GM12878 (cell line): ENCODE results near the gene COPS8. TPM values are rescaled to one million over a fixed set of nuclear protein-coding genes. Genes with fewer than 3 reads are reported as not detected.

Source experiments
- ATAC-seq: fragments of 200-7000 bp; cut with Tn5 transposase; 3 replicates; pipeline ENCODE4 v1.9.1; 2020; ENCODE audit warnings: mild to moderate bottlenecking, moderate library complexity
- BruUV-seq: library from RNA; stranded (reverse); fragments of 400-500 nt; replicated peaks from 2 replicates; lab custom pipeline; 2021; lab: Mats Ljungman, UMichigan
- CTCF ChIA-PET: fragments of 300-600 bp; sonication (Branson Sonifier 250); formaldehyde crosslinking; extraction: SDS; loops from one replicate; lab custom pipeline; 2021; ENCODE audit warnings: inconsistent platforms; lab: Yijun Ruan, JAX
- POLR2A ChIA-PET: fragments of 350-600 bp; formaldehyde crosslinking; extraction: SDS; loops from one replicate; lab custom pipeline; 2021; ENCODE audit warnings: inconsistent platforms; lab: Charles Lee
- RAD21 ChIA-PET: fragments of 300-600 bp; sonication (Branson Sonifier 250); formaldehyde crosslinking; loops from one replicate; lab custom pipeline; 2023; ENCODE audit warnings: antibody characterized with exemption; ENCODE audit not compliant: unreplicated experiment; lab: Charles Lee
- SMC1A ChIA-PET: fragments of 300-600 bp; sonication (Branson Sonifier 250); formaldehyde crosslinking; loops from one replicate; lab custom pipeline; 2023; ENCODE audit not compliant: unreplicated experiment, uncharacterized antibody; lab: Charles Lee
- DNase-seq: peaks from one replicate; pipeline ENCODE4 v3.0.0-alpha.2; 2011; ENCODE audit warnings: low read depth, low spot score
- FAIRE-seq: peaks from 3 replicates; lab custom pipeline; 2011; peaks lifted over from hg19 to GRCh38; lab: Jason Lieb, UNC
- H2AFZ ChIP-seq: 2 replicates; pipeline ENCODE4 v1.6.0; 2011; ENCODE audit warnings: low read depth, low read length, control low read depth; ENCODE audit not compliant: control insufficient read depth
- H3K27ac ChIP-seq: 2 replicates; pipeline ENCODE4 v1.5.1; 2011; ENCODE audit warnings: control low read depth; ENCODE audit not compliant: control insufficient read depth, insufficient read depth
- H3K27me3 ChIP-seq, 2 experiments: replicated peaks in 1 of 2; 2 replicates each; pipeline versions ENCODE4 v1.6.0 to v1.6.1; 2011; ENCODE audit warnings: low read length in 1 of 2; ENCODE audit not compliant: control insufficient read depth in 2 of 2, insufficient read depth in 2 of 2
- H3K36me3 ChIP-seq, 2 experiments: 2 replicates each; pipeline ENCODE4 v1.5.1; 2011; ENCODE audit warnings: low read length in 1 of 2; ENCODE audit not compliant: control insufficient read depth in 2 of 2, insufficient read depth in 2 of 2
- H3K4me1 ChIP-seq: 2 replicates; pipeline ENCODE4 v1.6.1; 2011; ENCODE audit warnings: mild to moderate bottlenecking, low read length, moderate library complexity, mixed read lengths; ENCODE audit not compliant: control insufficient read depth, insufficient read depth
- H3K4me2 ChIP-seq: 2 replicates; pipeline ENCODE4 v1.6.0; 2011; ENCODE audit warnings: control low read depth; ENCODE audit not compliant: control insufficient read depth, insufficient read depth
- H3K4me3 ChIP-seq: fragments of 200-600 bp; sonication (generic); 2 replicates; pipeline ENCODE4 v1.5.1; 2016
- H3K79me2 ChIP-seq: 2 replicates; pipeline ENCODE4 v1.6.0; 2011; ENCODE audit warnings: low read length; ENCODE audit not compliant: control insufficient read depth, insufficient read depth
- H3K9ac ChIP-seq: 2 replicates; pipeline ENCODE4 v1.8.0; 2011; ENCODE audit warnings: low read length, control low read depth, mixed read lengths; ENCODE audit not compliant: control insufficient read depth, insufficient read depth
- H3K9me3 ChIP-seq: replicated peaks from 3 replicates; pipeline ENCODE4 v1.5.1; 2011; ENCODE audit warnings: mild to moderate bottlenecking, low read length; ENCODE audit not compliant: control insufficient read depth, insufficient read depth
- H4K20me1 ChIP-seq: 2 replicates; pipeline ENCODE4 v1.6.0; 2011; ENCODE audit not compliant: control insufficient read depth, insufficient read depth
- FOS ChIP-seq: IDR thresholded peaks from 3 replicates; pipeline ENCODE4 v1.6.1; 2011; ENCODE audit warnings: borderline replicate concordance; ENCODE audit not compliant: insufficient read length; ENCODE audit errors: extremely low read depth
- IRF4 ChIP-seq: IDR thresholded peaks from 2 replicates; pipeline ENCODE4 v1.6.1; 2011; ENCODE audit warnings: low read depth, low read length
- NFXL1 ChIP-seq: fragments of 450-650 bp; IDR thresholded peaks from 2 replicates; pipeline ENCODE4 v1.6.1; 2017; ENCODE audit warnings: antibody characterized with exemption, mild to moderate bottlenecking, borderline replicate concordance
- TARDBP ChIP-seq: IDR thresholded peaks from 2 replicates; pipeline ENCODE4 v1.6.1; 2016; ENCODE audit warnings: borderline replicate concordance
- WRNIP1 ChIP-seq: IDR thresholded peaks from 2 replicates; pipeline ENCODE4 v1.6.1; 2011; ENCODE audit warnings: low read depth, low read length, improper control_type of control experiment, borderline replicate concordance
- ZBED1 ChIP-seq: IDR thresholded peaks from 2 replicates; pipeline ENCODE4 v1.6.1; 2016; ENCODE audit warnings: borderline replicate concordance
- WGBS: methylation state at CpG from one replicate; pipeline ENCODE4 v1.1.6; 2016; ENCODE audit warnings: low lambda C conversion rate; ENCODE audit not compliant: insufficient replicate concordance, insufficient coverage; ENCODE audit errors: missing lambda C conversion rate; 5-methylcytosine and 5-hydroxymethylcytosine counted together
- in situ Hi-C: fragments of 300-500 bp; cut with MboI; formaldehyde crosslinking; loops from 9 replicates; pipeline ENCODE4 v1.14.3; 2018; ENCODE audit warnings: mixed read lengths
- intact Hi-C: fragments of 100-400 bp; cut with micrococcal nuclease; formaldehyde crosslinking; loops from one replicate; pipeline ENCODE4 v1.14.2; 2022; ENCODE audit not compliant: unreplicated experiment
- polyA plus RNA-seq, 11 experiments: library from polyadenylated mRNA; depleted of rRNA in 4 of 11; unstranded in 6 of 11; stranded (reverse) in 5 of 11; fragments of >200 nt; fragmentation: Nextera tagmentation in 4 of 11; fragmentation: Illumina TruSeq in 1 of 11; extraction: Ambion mirVana in 4 of 11; extraction: Trizol in 1 of 11; gene quantifications; 1 replicate in 1 of 11; 2 replicates in 10 of 11; pipeline versions ENCODE4 v1.2.1 to v1.2.3, GENCODE V29; 2011 to 2016; ENCODE audit warnings: inconsistent platforms in 2 of 11, missing spikeins in 2 of 11, low read depth in 1 of 11
- total RNA-seq, 4 experiments: library from RNA; depleted of rRNA in 3 of 4; stranded (reverse); fragments of >200 nt in 3 of 4; fragmentation: Illumina TruSeq in 1 of 4; extraction: Trizol in 1 of 4; gene quantifications; 2 replicates each; pipeline versions ENCODE4 v1.2.1 to v1.2.3, GENCODE V29; 2013 to 2021
- TF ChIP-seq, protein P1 (sequence below): fragments of 450-650 bp; formaldehyde crosslinking; IDR thresholded peaks from 2 replicates; pipeline ENCODE4 v1.4.0; 2020; ENCODE audit warnings: mild to moderate bottlenecking, moderate library complexity
- TF ChIP-seq, protein P2 (sequence below), 3 experiments: IDR thresholded peaks in 2 of 3; conservative IDR thresholded peaks in 1 of 3; 2 replicates each; pipeline ENCODE4 v1.5.1; 2011; ENCODE audit warnings: low read depth in 3 of 3, low read length in 3 of 3, mild to moderate bottlenecking in 3 of 3, control low read depth in 2 of 3, moderate library complexity in 2 of 3, inconsistent platforms in 1 of 3, mixed read lengths in 1 of 3; ENCODE audit not compliant: control insufficient read depth in 2 of 3, insufficient read depth in 1 of 3; ENCODE audit errors: extremely low read depth in 1 of 3

The COPS8 gene
- total and polyA plus RNA-seq, 10 of the 15 experiments (the other 5 are each of a cell fraction or from before 2014, with no cell fraction given) = 44.0 to 134 (median 107) TPM

DNA sequence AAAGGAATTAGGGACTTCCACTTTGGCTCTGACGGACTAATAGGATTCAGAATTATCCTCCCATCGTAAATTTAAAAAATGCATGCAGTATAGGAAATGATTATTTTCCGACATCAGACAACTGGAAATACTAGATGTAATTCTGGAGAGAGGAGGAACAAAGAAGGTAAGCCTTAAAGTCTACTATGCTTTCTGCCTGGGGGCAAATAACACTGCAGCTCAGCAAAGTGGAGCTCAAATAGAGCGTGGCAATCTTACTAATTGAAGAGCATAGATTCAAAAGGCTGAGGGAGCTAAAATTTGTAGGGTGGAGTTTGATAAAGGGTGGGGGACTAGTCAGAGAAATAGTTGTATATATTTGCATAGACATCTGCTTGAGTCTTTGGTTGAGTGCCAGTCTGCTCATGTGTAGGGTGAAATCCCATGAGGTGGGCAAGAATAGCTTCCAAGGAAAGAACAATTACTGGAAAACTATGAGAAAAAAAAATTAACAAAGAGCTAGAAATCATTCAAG is 23.8 kb downstream of the COPS8 start (continued):
- TF ChIP-seq, protein P1, sequence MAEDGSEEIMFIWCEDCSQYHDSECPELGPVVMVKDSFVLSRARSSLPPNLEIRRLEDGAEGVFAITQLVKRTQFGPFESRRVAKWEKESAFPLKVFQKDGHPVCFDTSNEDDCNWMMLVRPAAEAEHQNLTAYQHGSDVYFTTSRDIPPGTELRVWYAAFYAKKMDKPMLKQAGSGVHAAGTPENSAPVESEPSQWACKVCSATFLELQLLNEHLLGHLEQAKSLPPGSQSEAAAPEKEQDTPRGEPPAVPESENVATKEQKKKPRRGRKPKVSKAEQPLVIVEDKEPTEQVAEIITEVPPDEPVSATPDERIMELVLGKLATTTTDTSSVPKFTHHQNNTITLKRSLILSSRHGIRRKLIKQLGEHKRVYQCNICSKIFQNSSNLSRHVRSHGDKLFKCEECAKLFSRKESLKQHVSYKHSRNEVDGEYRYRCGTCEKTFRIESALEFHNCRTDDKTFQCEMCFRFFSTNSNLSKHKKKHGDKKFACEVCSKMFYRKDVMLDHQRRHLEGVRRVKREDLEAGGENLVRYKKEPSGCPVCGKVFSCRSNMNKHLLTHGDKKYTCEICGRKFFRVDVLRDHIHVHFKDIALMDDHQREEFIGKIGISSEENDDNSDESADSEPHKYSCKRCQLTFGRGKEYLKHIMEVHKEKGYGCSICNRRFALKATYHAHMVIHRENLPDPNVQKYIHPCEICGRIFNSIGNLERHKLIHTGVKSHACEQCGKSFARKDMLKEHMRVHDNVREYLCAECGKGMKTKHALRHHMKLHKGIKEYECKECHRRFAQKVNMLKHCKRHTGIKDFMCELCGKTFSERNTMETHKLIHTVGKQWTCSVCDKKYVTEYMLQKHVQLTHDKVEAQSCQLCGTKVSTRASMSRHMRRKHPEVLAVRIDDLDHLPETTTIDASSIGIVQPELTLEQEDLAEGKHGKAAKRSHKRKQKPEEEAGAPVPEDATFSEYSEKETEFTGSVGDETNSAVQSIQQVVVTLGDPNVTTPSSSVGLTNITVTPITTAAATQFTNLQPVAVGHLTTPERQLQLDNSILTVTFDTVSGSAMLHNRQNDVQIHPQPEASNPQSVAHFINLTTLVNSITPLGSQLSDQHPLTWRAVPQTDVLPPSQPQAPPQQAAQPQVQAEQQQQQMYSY (CRISPR knock-in tag) = no peak
- TF ChIP-seq TARDBP = no peak

DNA sequence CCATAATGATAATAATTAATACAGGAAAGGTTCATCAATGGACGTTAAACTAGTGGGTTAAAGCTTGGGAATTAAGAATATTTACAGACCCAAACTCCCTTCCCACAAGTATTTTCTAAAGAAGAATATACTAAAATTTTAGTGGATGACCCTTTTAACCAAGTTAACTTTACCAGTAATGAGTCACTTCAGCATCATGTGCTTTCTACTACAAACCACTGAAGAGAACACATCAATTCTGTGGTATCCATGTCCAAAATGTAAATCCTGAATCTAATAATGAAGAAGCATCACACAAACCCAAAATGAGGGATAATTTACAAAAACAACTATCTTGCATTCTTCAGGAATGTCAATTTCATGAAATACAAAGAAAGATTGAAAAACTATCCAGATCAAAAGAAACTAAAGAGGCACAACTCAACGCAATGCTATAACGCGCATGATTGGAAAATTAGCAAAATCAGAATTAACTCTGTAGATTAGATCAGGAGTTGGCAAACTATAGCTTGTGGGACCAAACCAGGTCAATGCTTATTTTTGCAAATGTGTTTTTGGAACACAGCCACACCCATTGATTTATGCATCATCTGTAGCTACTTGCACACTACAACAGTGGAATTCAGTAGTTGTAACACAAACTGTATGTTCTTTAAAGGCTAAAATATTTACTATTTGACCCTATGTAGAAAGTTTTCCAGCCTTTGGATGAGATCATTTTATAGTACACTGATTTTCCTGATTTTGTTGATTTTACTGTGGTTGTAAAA is 27.5 kb downstream of the COPS8 start:
- H3K36me3 ChIP-seq = no peaks in the 10 kb centered on the region
- no peak overlapping the region for H3K4me3 ChIP-seq
- no peaks in the 10 kb centered on the region for H3K79me2 ChIP-seq
- H4K20me1 ChIP-seq = no peaks in the 10 kb centered on the region
- no peak overlapping the region for H2AFZ ChIP-seq
- FAIRE-seq (no peak), ATAC-seq (no peak), DNase-seq (no peak)
- no peak for TF ChIP-seq IRF4
- TF ChIP-seq, protein P2, sequence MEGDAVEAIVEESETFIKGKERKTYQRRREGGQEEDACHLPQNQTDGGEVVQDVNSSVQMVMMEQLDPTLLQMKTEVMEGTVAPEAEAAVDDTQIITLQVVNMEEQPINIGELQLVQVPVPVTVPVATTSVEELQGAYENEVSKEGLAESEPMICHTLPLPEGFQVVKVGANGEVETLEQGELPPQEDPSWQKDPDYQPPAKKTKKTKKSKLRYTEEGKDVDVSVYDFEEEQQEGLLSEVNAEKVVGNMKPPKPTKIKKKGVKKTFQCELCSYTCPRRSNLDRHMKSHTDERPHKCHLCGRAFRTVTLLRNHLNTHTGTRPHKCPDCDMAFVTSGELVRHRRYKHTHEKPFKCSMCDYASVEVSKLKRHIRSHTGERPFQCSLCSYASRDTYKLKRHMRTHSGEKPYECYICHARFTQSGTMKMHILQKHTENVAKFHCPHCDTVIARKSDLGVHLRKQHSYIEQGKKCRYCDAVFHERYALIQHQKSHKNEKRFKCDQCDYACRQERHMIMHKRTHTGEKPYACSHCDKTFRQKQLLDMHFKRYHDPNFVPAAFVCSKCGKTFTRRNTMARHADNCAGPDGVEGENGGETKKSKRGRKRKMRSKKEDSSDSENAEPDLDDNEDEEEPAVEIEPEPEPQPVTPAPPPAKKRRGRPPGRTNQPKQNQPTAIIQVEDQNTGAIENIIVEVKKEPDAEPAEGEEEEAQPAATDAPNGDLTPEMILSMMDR (IDR thresholded peaks at IDR 0.05 in 2 of 3, conservative IDR thresholded peaks at IDR 0.05 in 1 of 3; ENCODE audit: control insufficient read depth in 2 of 3, extremely low read depth in 1 of 3, insufficient read depth in 1 of 3, low read depth in 3 of 3, low read length in 3 of 3) = no peak
- no peak for TF ChIP-seq ZBED1
- TF ChIP-seq NFXL1 = no peak
- TF ChIP-seq FOS = no peak
- TF ChIP-seq WRNIP1 = no peak
- no peak overlapping the region for H3K9ac ChIP-seq
- no peaks in the 10 kb centered on the region for H3K9me3 ChIP-seq
- WGBS = 87% methylated on average over 4 of the region's 4 CpGs
- CTCF ChIA-PET = no interaction called here
- POLR2A ChIA-PET = no interaction called here
- H3K4me2 ChIP-seq = no peak overlapping the region
- no peak overlapping the region for H3K27ac ChIP-seq
- no TSS peak for BruUV-seq
- in situ Hi-C loops = no loop called here
- intact Hi-C loops = no loop called here
- H3K27me3 ChIP-seq = no peaks in the 10 kb centered on the region
- SMC1A ChIA-PET = no interaction called here
- RAD21 ChIA-PET = no interaction called here
- no peaks in the 10 kb centered on the region for H3K4me1 ChIP-seq
